ENCODE measurements around the gene SNPH. TPM values are rescaled to one million over a fixed set of nuclear protein-coding genes. Genes with fewer than 3 reads are reported as not detected.
A peak's percentile ranks its signal among the peaks of the same experiment; 100 is the strongest.

The SNPH gene
- total and polyA plus RNA-seq, 11 donors = 4.3 to 17.4 (median 11.1) TPM

GRCh38 chr20:1319462-1319861 lies 53.4 kb downstream of the SNPH start:
- WGBS, 4 donors = 80 to 95% (median 83%) methylated on average over 4 of the region's 4 CpGs
- Histone ChIP-seq H3K27ac (peak overlapping the region in 1 of 12 donors; percentile 99), H3K27me3 (no peaks in the 10 kb centered on the region), H3K36me3 (no peaks in the 10 kb centered on the region), H3K9me3 (no peaks in the 10 kb centered on the region), H3K4me3 (no peak overlapping the region), H3K4me1 (peaks cover 0 to 38% (median 23%) of the 10 kb centered on the region in 12 donors)
- intact Hi-C loops (cut with DNase I) = loop anchor here in 1 of 10 donors (2.0 kb wide), 1 partner anchor 79 kb away; no protein-coding TSS in a partner anchor
- TF ChIP-seq POLR2A (IDR thresholded peaks at IDR 0.05) (no peak), CTCF (IDR thresholded peaks at IDR 0.05) (no peak)
- DNase-seq = no peak
- ATAC-seq = no peak

GRCh38 chr20:1320016-1320415 lies 53.9 kb downstream of the SNPH start:
- TF ChIP-seq CTCF (IDR thresholded peaks at IDR 0.05) = no peak
- no peak for TF ChIP-seq POLR2A (IDR thresholded peaks at IDR 0.05)
- no peaks in the 10 kb centered on the region for H3K9me3 ChIP-seq
- peak overlapping the region in 1 of 12 donors; percentile 99 for H3K27ac ChIP-seq
- no peak for ATAC-seq
- peaks cover 0 to 44% (median 28%) of the 10 kb centered on the region in 12 donors for H3K4me1 ChIP-seq
- DNase-seq = no peak
- H3K36me3 ChIP-seq = no peaks in the 10 kb centered on the region
- no peaks in the 10 kb centered on the region for H3K27me3 ChIP-seq
- intact Hi-C loops (cut with DNase I) = loop anchor here in 1 of 10 donors (5.0 kb wide), 1 partner anchor 72 kb away; the partner anchor contains the start of gene FKBP1A
- 90 to 96% (median 94%) methylated on average over 6 of the region's 6 CpGs for WGBS, 4 donors
- H3K4me3 ChIP-seq = no peak overlapping the region

- Histone ChIP-seq H3K4me3 (no peak overlapping the region), H3K4me1 (peaks cover under 1 to 47% (median 32%) of the 10 kb centered on the region in 12 donors), H3K36me3 (no peaks in the 10 kb centered on the region), H3K9me3 (no peaks in the 10 kb centered on the region), H3K27ac (peak overlapping the region in 11 of 12 donors; percentile 78 to 100 (median 99)), H3K27me3 (no peaks in the 10 kb centered on the region)
- DNase-seq (no peak), ATAC-seq (no peak)
- intact Hi-C loops (cut with DNase I) = loop anchor here in 1 of 10 donors (5.0 kb wide), 1 partner anchor 71 kb away; the partner anchor contains the start of gene FKBP1A
- WGBS, 4 donors = 71 to 76% (median 74%) methylated on average over 14 to 17 of the region's 17 CpGs
- TF ChIP-seq CTCF (IDR thresholded peaks at IDR 0.05) (no peak), POLR2A (IDR thresholded peaks at IDR 0.05) (no peak)
These were observed 55.0 kb downstream of the SNPH start for GRCh38 chr20:1320902-1321653.

- Histone ChIP-seq H3K27me3 (no peaks in the 10 kb centered on the region), H3K4me3 (no peak overlapping the region), H3K36me3 (no peaks in the 10 kb centered on the region), H3K4me1 (peaks cover 5 to 52% (median 37%) of the 10 kb centered on the region in 12 donors), H3K27ac (peak overlapping the region; percentile 78 to 100 (median 99)), H3K9me3 (no peaks in the 10 kb centered on the region)
- TF ChIP-seq CTCF (IDR thresholded peaks at IDR 0.05) (no peak), POLR2A (IDR thresholded peaks at IDR 0.05) (no peak)
- intact Hi-C loops (cut with DNase I) = loop anchor here in 1 of 10 donors (5.0 kb wide), 1 partner anchor 71 kb away; the partner anchor contains the start of gene FKBP1A
- ATAC-seq = no peak
- DNase-seq = no peak
- 43 to 63% (median 47%) methylated on average over 4 of the region's 4 CpGs for WGBS, 4 donors
These were observed 55.5 kb downstream of the SNPH start for GRCh38 chr20:1321654-1321939.
